NCI-H748 (cell line): ENCODE data around the gene KRTDAP.

Experiments used
- DNase-seq: peaks from one replicate; lab custom pipeline; 2025; ENCODE audit not compliant: unreplicated experiment; lab: John Stamatoyannopoulos, UW

The KRTDAP gene, protein sequence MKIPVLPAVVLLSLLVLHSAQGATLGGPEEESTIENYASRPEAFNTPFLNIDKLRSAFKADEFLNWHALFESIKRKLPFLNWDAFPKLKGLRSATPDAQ

DNA sequence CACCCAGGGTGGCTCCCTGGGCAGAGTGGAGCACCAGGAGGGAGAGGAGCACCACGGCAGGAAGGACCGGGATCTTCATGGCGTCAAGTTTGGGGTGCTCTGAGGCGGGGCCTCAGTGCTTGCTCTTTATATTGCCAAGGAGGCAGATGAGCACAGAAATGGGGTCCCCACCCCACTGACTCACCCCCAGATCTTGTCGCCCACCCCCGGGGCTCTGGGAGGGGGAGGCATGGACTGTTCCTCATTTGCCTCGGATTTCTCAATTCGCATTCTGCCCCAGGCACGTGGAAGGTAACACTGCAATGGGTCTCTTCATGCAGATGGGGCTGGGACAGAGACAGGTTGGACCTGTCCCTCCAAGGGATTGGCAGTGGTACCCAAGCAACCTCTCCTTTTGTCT, at the start of gene KRTDAP:
KRTDAP (minus strand) TSS at position 101 of the 400 bp plus-strand sequence; CDS start at position 79, 22 bp downstream.
- no peak for DNase-seq

DNA sequence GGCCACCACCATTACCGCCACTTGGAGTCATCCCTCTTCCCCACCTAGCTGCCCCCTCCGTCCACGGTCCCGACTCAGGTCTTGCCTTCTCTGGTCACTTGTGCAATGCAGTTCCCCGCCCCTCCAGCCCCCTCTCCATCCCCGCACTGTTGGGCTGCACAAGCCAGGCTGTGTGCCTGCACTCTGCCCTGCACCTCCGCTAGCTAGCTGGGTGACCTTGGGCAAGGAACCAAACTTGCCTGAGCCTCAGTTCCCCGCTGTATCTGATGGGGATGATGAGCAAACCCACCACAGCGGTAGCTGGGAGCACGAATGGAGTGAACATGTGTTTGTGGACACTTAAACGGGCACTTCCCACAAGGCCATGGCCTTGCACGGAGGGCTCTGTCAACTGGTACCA, 49.6 kb upstream of the KRTDAP start:
- DNase-seq, result no peak

DNA sequence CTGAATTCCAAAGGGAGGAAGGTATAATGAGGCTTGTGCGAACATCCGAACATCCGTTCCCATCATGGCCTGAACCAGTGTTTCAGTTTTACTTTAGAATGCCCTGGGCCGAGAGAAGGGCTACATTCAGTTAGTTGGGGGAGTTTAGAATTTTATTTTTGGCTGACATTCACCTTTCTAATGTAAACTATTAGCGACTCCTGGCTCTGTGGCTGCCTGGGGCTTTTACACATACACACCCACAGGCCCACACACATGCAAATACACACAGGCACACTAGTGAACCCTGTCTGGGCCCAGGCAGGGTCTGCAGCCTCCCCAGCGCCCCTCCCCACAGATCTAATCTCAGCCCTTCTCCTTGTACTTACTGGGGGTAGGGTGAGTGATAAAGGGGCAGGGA, 49.0 kb upstream of the KRTDAP start:
- no peak for DNase-seq

DNA sequence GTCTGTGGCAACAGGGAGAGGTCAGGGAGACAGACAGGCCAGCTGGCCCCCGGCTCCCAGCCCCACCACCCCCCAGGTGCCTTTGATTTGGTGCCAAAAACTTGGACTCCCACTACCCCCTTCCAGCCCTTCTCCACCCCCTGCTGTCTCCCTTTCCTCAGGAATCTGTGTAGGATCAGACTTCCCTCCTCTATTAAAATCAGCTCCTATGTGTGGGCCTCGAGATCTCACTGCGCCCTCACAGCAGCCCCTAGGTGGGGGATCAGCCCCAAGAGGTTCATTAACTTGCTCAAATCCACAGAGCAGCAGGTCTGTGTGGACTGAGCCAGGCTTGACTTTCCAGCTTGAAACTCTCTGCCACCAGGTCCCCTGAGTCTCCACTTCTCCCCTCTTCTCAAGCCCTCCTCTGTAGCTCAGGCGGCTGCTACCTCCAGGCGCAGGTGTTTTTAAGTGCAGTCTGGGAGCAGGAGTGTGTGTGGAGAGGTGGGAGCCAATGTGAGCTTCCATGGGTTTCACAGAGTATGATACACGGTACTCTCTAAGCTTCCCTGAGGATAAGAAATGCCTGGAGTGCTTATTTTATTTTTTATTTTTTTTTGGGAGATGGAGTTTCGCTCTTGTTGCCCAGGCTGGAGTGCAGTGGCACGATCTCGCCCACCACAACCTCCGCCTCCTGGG, 44.7 kb upstream of the KRTDAP start:
- no peak for DNase-seq

DNA sequence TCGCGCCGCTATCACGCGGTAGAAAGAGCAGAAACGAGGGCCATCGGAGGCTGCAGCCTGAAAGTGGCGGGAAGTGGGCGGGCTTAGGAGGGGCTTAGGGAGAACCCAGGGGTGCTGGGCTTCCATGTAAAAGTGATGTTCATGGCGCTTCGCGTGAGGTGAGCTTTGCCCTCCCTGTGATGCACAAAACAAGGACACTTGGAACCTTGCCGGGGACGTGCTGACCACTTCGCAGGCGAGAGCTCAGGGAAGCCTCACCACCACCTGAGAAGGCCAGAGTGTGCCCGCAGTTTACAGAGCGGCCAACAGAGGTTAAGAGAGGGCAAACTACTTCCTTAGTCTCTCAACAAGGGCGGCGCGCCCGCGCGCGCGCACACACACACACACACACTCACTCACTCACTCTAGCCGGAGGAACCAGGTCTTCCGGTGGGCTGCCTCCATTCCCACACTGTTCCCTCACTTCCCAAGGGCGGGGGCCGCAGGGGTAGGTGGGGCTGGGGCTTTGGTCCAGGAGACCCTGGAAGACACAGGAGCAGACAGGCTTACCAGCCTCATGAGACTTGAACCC, 43.6 kb upstream of the KRTDAP start:
- peak; percentile 40 for DNase-seq

DNA sequence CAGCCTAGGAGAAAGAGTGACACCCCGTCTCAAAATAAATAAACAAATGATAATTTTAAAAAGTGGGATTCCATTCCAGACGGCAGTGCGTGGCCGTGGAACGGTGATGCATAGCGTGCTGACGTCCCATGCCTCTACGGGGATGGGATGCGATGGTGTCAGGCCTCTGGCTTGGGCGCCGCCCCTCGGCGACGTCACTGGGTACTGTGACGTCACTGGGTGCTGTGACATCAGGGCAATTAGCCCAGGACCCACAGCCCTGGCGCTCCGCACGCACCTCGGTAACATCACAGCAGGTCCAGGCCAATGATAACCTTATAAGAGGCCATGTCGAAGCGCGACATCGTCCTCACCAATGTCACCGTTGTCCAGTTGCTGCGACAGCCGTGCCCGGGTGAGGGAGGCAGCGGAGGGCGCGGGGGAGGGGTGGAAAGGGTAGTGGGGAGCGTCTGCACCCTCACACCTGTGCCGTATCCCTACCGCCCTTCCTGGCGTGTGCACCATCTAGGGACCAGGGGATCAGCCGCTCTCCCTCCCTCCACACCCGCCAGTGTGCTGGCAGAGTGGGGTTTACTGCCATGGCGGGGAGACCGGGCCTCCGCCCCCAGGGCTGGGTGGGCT, 43.0 kb upstream of the KRTDAP start, which contains the start of gene GAPDHS:
GAPDHS (plus strand) TSS at position 256 of the 621 bp plus-strand sequence; CDS start at position 328, 72 bp downstream.
- no peak for DNase-seq

DNA sequence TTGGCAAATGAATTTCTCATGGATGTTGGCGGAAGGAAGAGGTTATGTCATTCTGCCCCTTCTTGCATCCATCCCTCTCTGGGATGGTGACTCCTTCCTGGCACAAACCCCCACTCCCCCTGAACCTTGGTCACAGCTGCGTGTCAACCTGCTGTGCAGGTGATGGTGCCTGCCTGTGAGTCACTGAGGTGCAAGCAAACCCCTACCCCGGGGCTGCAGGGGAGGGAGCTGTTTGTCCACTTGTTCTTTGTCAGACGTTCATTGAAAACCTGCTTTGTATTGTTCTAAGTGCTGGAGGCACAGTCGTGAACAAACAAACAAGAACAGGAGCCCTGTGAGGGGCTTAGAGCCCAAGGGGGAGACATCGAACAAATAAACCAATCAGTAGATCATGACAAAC, 41.0 kb upstream of the KRTDAP start:
- peak; percentile 61 for DNase-seq

DNA sequence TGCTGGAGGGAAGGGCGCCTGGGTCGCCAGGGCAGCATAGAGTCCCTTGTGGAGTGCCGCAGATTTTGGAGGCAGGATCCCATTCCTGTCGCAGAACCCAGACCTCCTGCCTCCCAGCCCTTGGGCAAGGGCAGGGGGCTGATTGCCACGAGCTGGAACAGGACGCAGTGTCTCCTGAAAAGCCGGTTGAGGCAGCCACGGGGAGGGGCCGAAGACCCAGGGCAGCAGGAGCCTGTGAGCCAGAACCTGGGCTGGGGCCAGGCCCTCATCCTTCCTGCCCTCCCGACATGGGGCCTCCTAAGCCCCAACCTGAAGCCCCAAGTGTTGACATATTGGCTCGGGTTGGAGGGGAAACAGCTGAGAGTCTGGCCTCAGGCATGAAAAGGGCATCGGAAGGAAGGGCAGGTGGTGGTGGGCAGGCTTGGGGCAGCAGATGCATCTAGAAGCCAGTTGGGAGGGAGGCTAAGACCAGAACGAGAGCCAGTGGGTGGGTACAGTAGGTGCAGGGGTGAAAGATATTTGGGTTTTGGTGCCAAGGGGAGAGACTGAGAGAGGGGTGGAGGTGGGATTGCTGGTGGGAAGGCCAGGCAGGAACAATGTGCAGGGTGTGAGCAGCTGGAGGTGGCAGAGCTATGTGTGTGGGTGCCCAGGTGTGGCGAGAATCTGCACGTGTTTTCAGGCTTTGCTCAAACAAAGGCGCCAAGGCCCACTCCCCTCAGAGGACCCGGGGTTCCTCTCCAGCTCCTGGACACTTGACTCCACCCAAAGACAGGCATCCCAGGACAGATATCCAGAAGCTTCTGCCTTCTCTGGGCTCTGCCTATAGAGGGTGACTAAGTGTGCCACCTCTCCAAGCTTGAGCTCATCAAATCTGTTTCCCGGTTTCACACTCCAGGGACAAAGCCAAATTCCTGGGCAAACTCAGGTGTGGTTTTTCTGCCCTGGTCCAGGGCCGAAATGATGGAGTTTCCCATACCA, 39.3 kb upstream of the KRTDAP start:
- no peak for DNase-seq

DNA sequence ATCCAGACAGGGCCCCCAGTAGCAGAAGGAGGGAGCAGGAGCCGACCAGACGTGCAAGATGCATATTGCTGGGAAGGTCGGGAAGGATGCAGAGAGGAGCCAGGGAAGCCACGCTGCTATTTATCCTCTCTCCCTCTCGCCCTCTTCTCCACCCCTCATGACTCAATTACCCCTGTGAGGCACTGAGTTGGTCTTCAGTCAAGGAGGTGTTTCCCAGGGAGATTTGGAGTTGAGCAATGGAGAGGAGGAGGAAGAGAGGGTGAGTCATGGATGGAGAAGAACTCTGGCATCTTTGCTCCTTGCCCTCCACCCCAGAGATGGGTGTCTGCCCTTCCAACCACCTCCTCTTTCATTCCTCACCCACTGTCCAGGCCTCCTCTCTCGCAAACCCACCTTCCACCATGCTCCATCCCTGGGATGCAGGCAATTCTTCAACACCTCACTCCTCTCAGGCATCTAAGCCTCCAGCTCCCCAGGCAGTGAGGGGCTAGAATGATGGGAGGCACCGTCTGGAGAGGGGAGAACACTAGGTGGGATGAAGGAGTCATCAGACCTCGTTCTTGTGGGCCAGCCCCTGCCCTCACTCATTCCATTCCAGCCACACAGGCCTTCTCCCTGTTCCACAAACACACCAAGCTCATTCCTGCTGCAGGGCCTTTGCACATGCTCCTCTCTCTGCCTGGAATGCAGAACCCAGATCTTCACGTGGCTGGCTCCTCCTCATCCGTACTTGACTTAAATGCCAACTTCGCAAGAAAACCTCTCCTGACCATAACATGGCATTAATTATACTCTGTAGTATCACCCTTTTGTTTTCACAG, 38.2 kb upstream of the KRTDAP start, which contains the start of gene SBSN:
SBSN (minus strand) TSS at position 94 of the 821 bp plus-strand sequence; CDS start at position 64, 30 bp downstream.
- DNase-seq, result no peak

DNA sequence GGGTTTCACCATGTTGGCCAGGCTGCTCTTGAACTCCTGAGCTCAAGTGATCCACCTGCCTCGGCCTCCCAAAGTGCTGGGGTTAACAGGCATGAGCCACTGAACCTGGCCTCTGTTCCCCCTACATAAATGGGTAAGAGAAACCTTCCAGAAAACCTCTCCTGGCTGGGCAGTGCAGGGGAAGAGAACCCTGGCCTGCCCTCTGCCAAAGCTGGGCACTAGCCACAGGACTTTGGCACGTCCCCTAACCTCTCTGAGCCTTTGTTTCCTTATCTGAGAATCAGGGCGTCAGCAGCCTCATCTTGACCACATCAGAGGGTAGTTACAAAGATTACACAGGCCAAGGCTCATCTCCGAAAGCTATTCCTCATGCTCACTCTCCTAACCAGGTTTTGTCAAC, 35.6 kb upstream of the KRTDAP start:
- DNase-seq, result no peak

DNA sequence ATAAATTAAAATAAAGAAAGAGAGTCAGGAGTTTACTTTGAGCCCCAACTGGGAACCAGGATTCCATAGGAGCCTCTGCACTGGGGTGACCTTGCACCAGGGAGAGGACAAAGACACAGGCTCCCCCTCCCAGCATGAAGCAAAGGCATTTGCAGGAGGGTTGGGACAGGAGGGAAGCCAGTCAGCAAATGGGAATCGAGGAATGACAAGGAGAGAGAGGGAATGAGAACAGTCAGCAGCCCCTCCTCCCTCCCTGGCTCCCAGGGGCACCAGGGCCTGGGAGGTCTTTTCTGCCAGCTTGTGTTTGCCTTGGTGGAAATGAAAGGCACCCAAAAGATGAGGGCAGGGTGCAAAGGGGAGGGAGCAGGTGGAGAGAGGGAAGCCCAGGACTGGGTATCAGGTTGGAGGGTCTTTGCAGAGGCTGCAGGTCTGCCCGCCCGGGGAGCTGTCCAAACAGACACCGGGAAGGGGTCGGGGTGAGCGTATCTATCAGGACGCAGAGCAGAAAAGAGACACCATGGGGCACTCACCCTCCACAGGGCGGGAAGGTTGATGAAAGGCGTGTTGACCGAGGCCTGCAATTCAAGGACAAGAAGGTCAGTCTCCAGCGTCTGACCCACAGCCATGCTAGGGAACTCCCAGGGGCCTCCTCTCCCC, 34.0 kb upstream of the KRTDAP start:
- DNase-seq, result no peak

DNA sequence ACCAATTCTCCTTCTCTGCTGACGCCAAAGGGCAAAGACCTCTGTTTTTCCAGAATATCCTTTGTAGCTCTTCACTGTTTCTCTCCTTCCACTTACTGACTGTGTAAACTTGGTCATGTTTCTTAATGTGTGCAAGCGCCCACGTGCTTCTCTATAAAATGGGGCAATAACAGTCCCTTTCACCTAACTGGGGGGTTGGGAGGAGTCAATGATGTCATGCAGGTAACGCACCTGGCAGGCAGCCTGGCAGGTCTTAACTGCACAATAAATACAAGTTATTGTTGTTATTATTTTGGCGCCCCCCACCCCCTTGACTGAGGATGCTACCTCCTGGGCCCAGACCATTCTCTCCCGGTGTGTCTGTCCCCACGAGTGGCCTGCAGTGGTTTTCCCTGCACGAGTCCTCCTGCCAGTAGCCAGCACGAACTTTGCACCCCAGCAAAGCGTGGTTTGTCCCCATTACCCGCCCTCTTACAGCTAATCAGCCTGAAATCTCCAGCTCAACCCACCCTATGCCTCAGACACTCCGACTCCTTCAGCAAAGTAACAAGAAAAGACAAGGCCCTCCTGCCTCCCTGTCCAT, 32.6 kb upstream of the KRTDAP start:
- DNase-seq, result no peak

DNA sequence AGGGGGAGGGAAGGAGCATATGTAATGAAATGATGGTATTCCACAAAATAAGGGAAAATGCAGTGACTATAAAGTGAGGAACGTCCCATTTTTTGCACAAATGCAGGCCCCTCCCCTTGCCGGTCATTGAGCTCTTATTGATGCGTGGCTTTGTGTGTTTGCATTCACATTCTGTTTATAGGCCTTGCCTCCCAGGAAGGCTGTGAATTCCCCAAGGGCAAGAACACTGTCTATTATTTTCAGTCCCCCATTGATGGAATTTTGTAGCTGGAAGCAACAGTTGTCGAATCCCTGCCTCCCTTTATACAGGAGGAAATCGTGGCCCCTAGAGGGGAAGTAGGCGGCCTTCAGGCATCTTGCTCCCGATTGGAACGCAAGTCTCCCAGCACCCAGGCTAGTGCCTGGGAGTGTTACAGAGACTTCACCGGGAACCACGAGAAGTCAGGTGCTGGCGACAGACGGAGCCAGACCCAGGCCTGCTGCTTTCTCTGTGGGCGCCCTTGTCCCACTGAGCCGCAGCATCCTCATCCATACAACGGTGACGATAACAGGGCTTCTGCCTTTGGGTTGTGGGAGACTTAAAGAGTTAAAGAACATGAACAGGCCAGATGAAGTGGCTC, 31.0 kb upstream of the KRTDAP start:
- no peak for DNase-seq

DNA sequence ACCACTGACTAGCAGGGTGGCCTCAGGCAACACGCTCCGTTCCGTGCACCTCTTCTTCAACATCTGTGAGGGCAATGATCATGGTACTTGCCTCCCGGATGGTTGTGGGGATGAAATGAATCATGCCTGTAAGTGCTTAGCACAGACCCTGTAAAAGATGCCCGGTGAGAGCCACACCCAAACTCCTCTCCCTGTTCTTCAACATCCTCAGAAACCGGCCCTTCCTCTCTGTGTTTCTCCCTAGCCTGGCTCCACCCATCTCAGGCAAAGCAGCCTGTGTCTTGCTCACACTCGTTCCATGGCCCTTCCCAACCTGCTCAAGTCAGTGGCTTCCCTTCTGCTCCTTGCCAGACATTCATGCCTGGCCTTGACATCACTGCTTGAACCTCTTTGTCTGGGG, 29.0 kb upstream of the KRTDAP start:
- DNase-seq, result no peak

DNA sequence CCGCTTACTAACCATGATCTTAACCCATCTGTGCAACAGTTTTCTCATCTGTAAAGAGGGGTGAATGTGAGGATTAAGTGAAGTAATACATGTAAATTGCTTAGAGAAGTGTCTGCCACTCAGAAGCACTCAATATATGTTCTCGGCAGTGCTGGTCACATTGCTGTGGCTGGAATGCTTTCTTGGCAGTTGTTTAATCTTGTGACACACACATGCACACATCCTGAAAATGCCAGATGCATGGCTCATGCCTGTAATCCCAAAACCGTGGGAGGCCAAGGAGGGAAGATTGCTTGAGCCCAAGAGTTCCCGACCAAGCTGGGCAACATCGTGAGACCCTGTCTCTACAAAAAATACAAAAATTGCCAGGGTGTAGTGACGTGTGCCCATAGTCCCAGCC, 28.0 kb upstream of the KRTDAP start:
- DNase-seq, result no peak

DNA sequence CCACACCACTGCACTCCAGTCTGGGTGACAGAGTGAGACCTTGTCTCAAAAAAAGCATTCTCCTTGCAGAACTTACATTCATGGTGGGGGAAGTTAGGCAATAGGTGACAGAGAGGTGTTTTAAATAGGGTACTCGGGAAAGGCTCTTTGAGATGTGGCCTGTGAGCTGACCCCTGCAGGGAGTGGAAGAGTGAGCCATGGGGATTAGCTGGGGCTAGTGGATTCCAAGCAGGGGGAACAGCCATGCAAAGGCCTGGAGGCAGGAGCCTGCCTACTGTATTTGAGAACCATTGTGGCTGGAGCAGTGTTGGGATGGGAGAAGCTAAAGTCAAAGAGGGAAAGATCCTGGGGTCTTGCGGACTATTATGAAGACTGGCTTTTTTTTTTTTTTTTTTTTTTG, 27.1 kb upstream of the KRTDAP start:
- DNase-seq, result no peak

DNA sequence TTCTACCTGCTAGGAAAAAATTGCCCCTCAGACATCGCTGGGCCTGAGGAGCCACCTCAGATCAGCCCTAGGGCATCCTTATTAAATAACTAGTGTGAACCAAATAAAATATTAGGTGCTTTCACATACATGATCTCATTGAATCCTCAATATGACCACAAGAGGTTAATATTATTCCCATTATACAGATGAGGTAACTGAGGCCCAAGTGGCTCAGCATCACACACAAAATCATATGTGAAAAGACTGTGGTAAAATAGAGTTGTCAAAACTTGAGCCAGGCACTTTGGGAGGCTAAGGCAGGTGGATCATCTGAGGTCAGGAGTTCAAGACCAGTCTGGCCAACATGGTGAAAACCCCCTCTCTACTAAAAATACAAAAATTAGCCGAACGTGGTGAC, 26.0 kb upstream of the KRTDAP start:
- no peak for DNase-seq

DNA sequence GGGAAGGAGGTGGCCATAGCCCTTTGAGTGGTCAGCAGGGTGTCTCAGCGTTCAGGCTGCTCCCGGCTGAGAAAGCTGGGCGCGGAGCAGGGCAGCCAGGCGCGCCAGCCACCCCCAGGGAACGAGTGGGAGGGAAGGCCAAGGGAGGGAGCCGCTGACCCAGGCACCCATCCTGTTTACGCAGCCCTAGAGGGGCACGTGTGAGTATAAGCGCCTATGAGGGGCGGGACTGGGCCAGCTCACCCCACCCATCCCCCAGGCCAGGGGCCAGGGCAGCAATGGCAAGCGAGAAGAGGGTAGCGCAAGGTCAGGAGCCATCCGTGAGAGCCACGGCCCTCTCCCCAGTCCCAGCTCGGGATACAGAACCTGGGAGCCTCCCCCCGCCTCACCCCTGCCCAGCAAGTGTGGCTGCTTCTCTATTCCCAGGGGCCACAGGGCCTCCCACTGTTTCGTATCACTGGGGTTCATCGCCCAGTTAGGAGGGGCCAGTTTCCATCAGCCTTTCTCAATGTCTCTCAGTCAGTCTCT, 24.1 kb upstream of the KRTDAP start:
- no peak for DNase-seq
